ENCODE measurements around the gene IL15RA.
"Not testable (repeated sequence)": the region's sequence is repeated elsewhere in the genome, so short reads cannot be mapped to it uniquely, and the experiment has no call there.

DNA sequence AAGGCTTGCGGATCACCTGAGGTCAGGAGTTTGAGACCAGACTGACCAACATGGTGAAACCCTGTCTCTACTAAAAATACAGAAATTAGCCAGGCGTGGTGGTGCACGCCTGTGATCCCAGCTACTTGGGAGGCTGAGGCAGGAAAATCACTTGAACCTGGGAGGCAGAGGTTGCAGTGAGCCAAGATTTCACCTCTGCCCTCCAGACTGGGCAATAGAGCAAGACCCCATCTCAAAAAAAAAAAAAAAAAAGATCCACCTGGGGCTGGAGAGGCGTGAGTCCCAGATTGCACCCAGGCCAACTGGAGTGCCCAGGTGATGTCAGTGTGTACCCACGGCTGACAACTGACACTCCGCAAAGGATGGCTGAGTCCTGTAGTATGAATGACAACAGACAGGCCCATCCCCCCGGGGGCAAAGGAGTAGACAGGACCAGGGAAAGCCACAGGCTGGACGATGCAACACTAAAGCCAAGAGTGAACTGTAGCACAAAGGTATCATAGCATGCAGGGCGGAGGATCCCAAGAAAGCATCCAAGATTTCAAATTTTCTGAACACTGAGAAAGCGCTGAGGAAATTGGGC lies 14.9 kb downstream of the IL15RA start:
- TF ChIP-seq, protein P1, sequence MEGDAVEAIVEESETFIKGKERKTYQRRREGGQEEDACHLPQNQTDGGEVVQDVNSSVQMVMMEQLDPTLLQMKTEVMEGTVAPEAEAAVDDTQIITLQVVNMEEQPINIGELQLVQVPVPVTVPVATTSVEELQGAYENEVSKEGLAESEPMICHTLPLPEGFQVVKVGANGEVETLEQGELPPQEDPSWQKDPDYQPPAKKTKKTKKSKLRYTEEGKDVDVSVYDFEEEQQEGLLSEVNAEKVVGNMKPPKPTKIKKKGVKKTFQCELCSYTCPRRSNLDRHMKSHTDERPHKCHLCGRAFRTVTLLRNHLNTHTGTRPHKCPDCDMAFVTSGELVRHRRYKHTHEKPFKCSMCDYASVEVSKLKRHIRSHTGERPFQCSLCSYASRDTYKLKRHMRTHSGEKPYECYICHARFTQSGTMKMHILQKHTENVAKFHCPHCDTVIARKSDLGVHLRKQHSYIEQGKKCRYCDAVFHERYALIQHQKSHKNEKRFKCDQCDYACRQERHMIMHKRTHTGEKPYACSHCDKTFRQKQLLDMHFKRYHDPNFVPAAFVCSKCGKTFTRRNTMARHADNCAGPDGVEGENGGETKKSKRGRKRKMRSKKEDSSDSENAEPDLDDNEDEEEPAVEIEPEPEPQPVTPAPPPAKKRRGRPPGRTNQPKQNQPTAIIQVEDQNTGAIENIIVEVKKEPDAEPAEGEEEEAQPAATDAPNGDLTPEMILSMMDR (IDR thresholded peaks at IDR 0.05; ENCODE audit: insufficient read depth, low read depth, low read length): not testable (repeated sequence)
- not testable (repeated sequence) for TF ChIP-seq EZH2 (IDR thresholded peaks at IDR 0.05; ENCODE audit: insufficient read depth, low read length)
